ENCODE data around the gene DEFB126. TPM values are rescaled to one million over a fixed set of nuclear protein-coding genes. Genes with fewer than 3 reads are reported as not detected.

Gene DEFB126
- total RNA-seq, 1 experiment from 2014 or later: not detected

DNA sequence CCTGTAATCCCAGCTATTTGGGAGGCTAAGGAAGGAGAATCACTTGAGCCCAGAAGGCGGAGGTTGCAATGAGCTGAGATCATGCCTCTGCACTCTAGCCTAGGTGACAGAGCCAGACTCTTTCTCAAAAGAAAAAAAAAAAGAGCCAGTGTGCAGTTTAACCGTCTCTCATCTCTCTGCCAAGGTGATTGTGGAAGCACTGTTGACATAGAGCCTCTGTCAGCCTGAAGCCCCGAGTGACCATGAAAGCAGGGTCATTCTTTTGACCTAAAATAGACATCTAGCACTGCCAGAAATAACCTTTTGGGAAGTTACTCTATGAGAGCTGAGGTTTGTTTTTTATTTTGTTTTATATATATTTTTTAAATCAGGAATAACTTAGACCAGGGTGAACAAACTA is 22.2 kb downstream of the DEFB126 start:
- no peak overlapping the region for H3K27ac Mint-ChIP-seq (ENCODE audit: unreplicated experiment)
- H3K4me1 ChIP-seq: no peaks in the 10 kb centered on the region
- H3K36me3 Mint-ChIP-seq (ENCODE audit: insufficient read depth, unreplicated experiment): no peaks in the 10 kb centered on the region

DNA sequence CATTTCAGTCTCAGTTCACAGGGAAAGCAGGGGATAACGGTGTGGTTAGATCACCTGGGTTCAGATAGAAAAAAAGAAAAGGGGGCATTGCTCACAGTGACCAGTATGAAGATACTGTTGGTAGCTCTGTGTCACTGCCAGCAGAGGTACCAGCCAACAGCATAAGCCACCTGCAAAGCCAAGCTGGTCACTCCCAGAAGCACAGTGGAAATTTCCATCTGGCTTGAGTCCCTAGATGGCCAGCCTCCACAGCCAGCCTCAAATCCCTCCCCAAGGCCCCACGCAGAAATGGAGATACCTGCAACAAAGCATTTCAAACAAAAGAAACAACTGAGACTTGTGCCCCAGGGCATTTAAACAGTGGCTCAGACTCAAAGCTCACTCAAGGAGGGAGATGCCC is 26.5 kb downstream of the DEFB126 start:
- intact Hi-C loops (cut with micrococcal nuclease; ENCODE audit: unreplicated experiment): no loop called here
- TF ChIP-seq, protein P1, sequence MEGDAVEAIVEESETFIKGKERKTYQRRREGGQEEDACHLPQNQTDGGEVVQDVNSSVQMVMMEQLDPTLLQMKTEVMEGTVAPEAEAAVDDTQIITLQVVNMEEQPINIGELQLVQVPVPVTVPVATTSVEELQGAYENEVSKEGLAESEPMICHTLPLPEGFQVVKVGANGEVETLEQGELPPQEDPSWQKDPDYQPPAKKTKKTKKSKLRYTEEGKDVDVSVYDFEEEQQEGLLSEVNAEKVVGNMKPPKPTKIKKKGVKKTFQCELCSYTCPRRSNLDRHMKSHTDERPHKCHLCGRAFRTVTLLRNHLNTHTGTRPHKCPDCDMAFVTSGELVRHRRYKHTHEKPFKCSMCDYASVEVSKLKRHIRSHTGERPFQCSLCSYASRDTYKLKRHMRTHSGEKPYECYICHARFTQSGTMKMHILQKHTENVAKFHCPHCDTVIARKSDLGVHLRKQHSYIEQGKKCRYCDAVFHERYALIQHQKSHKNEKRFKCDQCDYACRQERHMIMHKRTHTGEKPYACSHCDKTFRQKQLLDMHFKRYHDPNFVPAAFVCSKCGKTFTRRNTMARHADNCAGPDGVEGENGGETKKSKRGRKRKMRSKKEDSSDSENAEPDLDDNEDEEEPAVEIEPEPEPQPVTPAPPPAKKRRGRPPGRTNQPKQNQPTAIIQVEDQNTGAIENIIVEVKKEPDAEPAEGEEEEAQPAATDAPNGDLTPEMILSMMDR (IDR thresholded peaks at IDR 0.05; ENCODE audit: insufficient read depth in 1 of 2, low read depth in 1 of 2, low read length in 1 of 2, severe bottlenecking in 1 of 2, unreplicated experiment in 1 of 2): no peak
- H3K27me3 Mint-ChIP-seq (ENCODE audit: insufficient read depth, unreplicated experiment): peaks cover 8% of the 10 kb centered on the region
- Histone ChIP-seq H3K4me3 (ENCODE audit: low read depth, low read length) (no peak overlapping the region), H3K27me3 (replicated peaks; ENCODE audit: control insufficient read depth, insufficient read depth, low read length) (no peaks in the 10 kb centered on the region), H3K4me1 (no peaks in the 10 kb centered on the region), H3K9me3 (no peaks in the 10 kb centered on the region), H3K36me3 (ENCODE audit: control insufficient read depth, insufficient read depth, low read length) (no peaks in the 10 kb centered on the region)
- H3K36me3 Mint-ChIP-seq (ENCODE audit: insufficient read depth, unreplicated experiment): no peaks in the 10 kb centered on the region
- H3K4me3 Mint-ChIP-seq (ENCODE audit: unreplicated experiment): no peak overlapping the region
- ChIA-PET CTCF (interaction anchor here (0.7 kb wide), 1 partner anchor 47 kb away, joined by 3 read pairs; no protein-coding TSS in a partner anchor), POLR2A (no interaction called here)
- no peaks in the 10 kb centered on the region for H3K9me3 Mint-ChIP-seq (ENCODE audit: unreplicated experiment)
- no peak overlapping the region for H3K27ac Mint-ChIP-seq (ENCODE audit: unreplicated experiment)
- BruUV-seq (replicated peaks): no TSS peak
- DNase-seq: no peak
- no peaks in the 10 kb centered on the region for H3K4me1 Mint-ChIP-seq (ENCODE audit: low read depth, unreplicated experiment)

More for the DNA sequence above, 22.2 kb downstream of the DEFB126 start:
- ChIA-PET CTCF (no interaction called here), POLR2A (no interaction called here)
- Histone ChIP-seq H3K36me3 (ENCODE audit: control insufficient read depth, insufficient read depth, low read length) (no peaks in the 10 kb centered on the region), H3K9me3 (no peaks in the 10 kb centered on the region), H3K27me3 (replicated peaks; ENCODE audit: control insufficient read depth, insufficient read depth, low read length) (no peaks in the 10 kb centered on the region), H3K4me3 (ENCODE audit: low read depth, low read length) (no peak overlapping the region)
- Mint-ChIP-seq H3K9me3 (ENCODE audit: unreplicated experiment) (no peaks in the 10 kb centered on the region), H3K4me3 (ENCODE audit: unreplicated experiment) (no peak overlapping the region), H3K4me1 (ENCODE audit: low read depth, unreplicated experiment) (no peaks in the 10 kb centered on the region), H3K27me3 (ENCODE audit: insufficient read depth, unreplicated experiment) (peaks cover 12% of the 10 kb centered on the region)
- DNase-seq: no peak
- TF ChIP-seq, protein P1 (IDR thresholded peaks at IDR 0.05; ENCODE audit: insufficient read depth in 1 of 2, low read depth in 1 of 2, low read length in 1 of 2, severe bottlenecking in 1 of 2, unreplicated experiment in 1 of 2): no peak
- BruUV-seq (replicated peaks): no TSS peak
- intact Hi-C loops (cut with micrococcal nuclease; ENCODE audit: unreplicated experiment): no loop called here

DNA sequence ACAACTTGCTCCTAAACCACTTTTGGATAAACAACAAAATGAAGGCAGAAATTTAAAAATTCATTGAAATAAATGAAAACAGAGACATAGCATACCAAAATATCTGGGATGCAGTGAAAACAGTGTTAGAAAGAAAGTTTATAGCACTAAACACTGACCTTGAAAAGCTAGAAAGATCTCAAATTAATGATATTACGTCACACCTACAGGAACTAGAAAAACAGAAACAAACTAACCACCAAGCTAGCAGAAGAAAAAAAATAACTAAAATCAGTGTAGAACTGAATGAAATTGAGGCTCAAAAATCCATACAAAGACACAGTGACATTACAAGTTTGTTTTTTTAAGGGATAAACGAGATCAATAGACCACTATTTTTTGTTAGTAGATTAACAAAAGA is 41.9 kb downstream of the DEFB126 start:
- H3K27ac Mint-ChIP-seq (ENCODE audit: unreplicated experiment): no peak overlapping the region
- no peaks in the 10 kb centered on the region for H3K4me1 Mint-ChIP-seq (ENCODE audit: low read depth, unreplicated experiment)
- H3K9me3 Mint-ChIP-seq (ENCODE audit: unreplicated experiment): no peaks in the 10 kb centered on the region
- no peaks in the 10 kb centered on the region for H3K36me3 Mint-ChIP-seq (ENCODE audit: insufficient read depth, unreplicated experiment)
- H3K4me3 Mint-ChIP-seq (ENCODE audit: unreplicated experiment): no peak overlapping the region
- Histone ChIP-seq H3K27me3 (replicated peaks; ENCODE audit: control insufficient read depth, insufficient read depth, low read length) (no peaks in the 10 kb centered on the region), H3K9me3 (no peaks in the 10 kb centered on the region), H3K4me1 (no peaks in the 10 kb centered on the region), H3K36me3 (ENCODE audit: control insufficient read depth, insufficient read depth, low read length) (no peaks in the 10 kb centered on the region), H3K4me3 (ENCODE audit: low read depth, low read length) (no peak overlapping the region)
- no peak for DNase-seq
- BruUV-seq (replicated peaks): no TSS peak
- peaks cover 14% of the 10 kb centered on the region for H3K27me3 Mint-ChIP-seq (ENCODE audit: insufficient read depth, unreplicated experiment)
- ChIA-PET CTCF (no interaction called here), POLR2A (no interaction called here)
- intact Hi-C loops (cut with micrococcal nuclease; ENCODE audit: unreplicated experiment): no loop called here
- TF ChIP-seq, protein P1 (IDR thresholded peaks at IDR 0.05; ENCODE audit: insufficient read depth in 1 of 2, low read depth in 1 of 2, low read length in 1 of 2, severe bottlenecking in 1 of 2, unreplicated experiment in 1 of 2): no peak

Measured in Caco-2 (cell line).